Smooth muscle cell (in vitro differentiated cells): ENCODE measurements around the gene TBC1D12. TPM values are rescaled to one million over a fixed set of nuclear protein-coding genes. Genes with fewer than 3 reads are reported as not detected.

Experiments used
- DNase-seq: peaks from one replicate; lab custom pipeline; 2025; ENCODE audit not compliant: unreplicated experiment; lab: John Stamatoyannopoulos, UW
- H2AFZ ChIP-seq: fragments of 200-600 bp; sonication (generic); 2 replicates; pipeline ENCODE4 v1.6.0; 2016; ENCODE audit warnings: antibody characterized with exemption, low read depth, mild to moderate bottlenecking
- H3F3A ChIP-seq: fragments of 200-600 bp; sonication (generic); 2 replicates; pipeline ENCODE4 v1.6.0; 2017; ENCODE audit warnings: antibody characterized with exemption, low read depth
- H3K27ac ChIP-seq: fragments of 200-600 bp; sonication (generic); 2 replicates; pipeline ENCODE4 v1.5.1; 2016; ENCODE audit warnings: low read depth, mild to moderate bottlenecking
- H3K27me3 ChIP-seq: fragments of 200-600 bp; sonication (generic); 2 replicates; pipeline ENCODE4 v1.6.1; 2016; ENCODE audit warnings: low read depth, mild to moderate bottlenecking
- H3K36me3 ChIP-seq: fragments of 200-600 bp; sonication (generic); 2 replicates; pipeline ENCODE4 v1.5.1; 2016; ENCODE audit warnings: low read depth
- H3K4me1 ChIP-seq: fragments of 200-600 bp; sonication (generic); 2 replicates; pipeline ENCODE4 v1.5.1; 2016; ENCODE audit warnings: low read depth
- H3K4me2 ChIP-seq: fragments of 200-600 bp; sonication (generic); 2 replicates; pipeline ENCODE4 v1.6.0; 2016; ENCODE audit warnings: mild to moderate bottlenecking
- H3K4me3 ChIP-seq: fragments of 200-600 bp; sonication (generic); 2 replicates; pipeline ENCODE4 v1.5.1; 2016; ENCODE audit warnings: mild to moderate bottlenecking
- H3K79me2 ChIP-seq: fragments of 200-600 bp; sonication (generic); 2 replicates; pipeline ENCODE4 v1.6.0; 2016; ENCODE audit warnings: low read depth, mild to moderate bottlenecking
- H3K9ac ChIP-seq: fragments of 200-600 bp; sonication (generic); 2 replicates; pipeline ENCODE4 v1.6.0; 2016; ENCODE audit warnings: low read depth
- H3K9me3 ChIP-seq: fragments of 200-600 bp; sonication (generic); replicated peaks from 2 replicates; pipeline ENCODE4 v1.5.1; 2016; ENCODE audit warnings: low read depth
- H4K20me1 ChIP-seq: fragments of 200-600 bp; sonication (generic); 2 replicates; pipeline ENCODE4 v1.6.0; 2016; ENCODE audit warnings: low read depth
- CTCF ChIP-seq: fragments of 200-600 bp; sonication (generic); IDR thresholded peaks from 2 replicates; pipeline ENCODE4 v1.5.1; 2017; ENCODE audit warnings: borderline replicate concordance, mild to moderate bottlenecking, antibody characterized with exemption; ENCODE audit not compliant: insufficient read depth, poor library complexity, severe bottlenecking
- WGBS: methylation state at CpG from one replicate; pipeline ENCODE4 v1.1.7; 2016; ENCODE audit warnings: low lambda C conversion rate; 5-methylcytosine and 5-hydroxymethylcytosine counted together
- polyA plus RNA-seq: library from polyadenylated mRNA; unstranded; fragments of >200 nt; fragmentation: Nextera tagmentation; extraction: Ambion mirVana; gene quantifications from 2 replicates; pipeline ENCODE4 v1.2.1, GENCODE V29; 2016
- total RNA-seq: library from RNA; depleted of rRNA; stranded (reverse); fragments of >200 nt; gene quantifications from 2 replicates; pipeline ENCODE4 v1.2.3, GENCODE V29; 2014

TBC1D12 gene
- total and polyA plus RNA-seq, 2 experiments from 2014 or later: 3.8 to 9.4 TPM

- WGBS: 79% methylated on average over 3 of the region's 3 CpGs
- Histone ChIP-seq H3F3A (no peaks in the 10 kb centered on the region), H3K36me3 (no peaks in the 10 kb centered on the region), H3K4me2 (no peak overlapping the region), H3K79me2 (peaks cover 56% of the 10 kb centered on the region), H2AFZ (no peak overlapping the region), H3K27me3 (no peaks in the 10 kb centered on the region), H3K27ac (no peak overlapping the region), H3K9ac (no peak overlapping the region), H4K20me1 (peaks cover 89% of the 10 kb centered on the region), H3K4me1 (no peaks in the 10 kb centered on the region), H3K4me3 (no peak overlapping the region), H3K9me3 (no peaks in the 10 kb centered on the region)
- DNase-seq: no peak
- TF ChIP-seq CTCF: no peak
These were observed 14.6 kb downstream of the TBC1D12 start for GRCh38 chr10:94416896-94417295.

- no peak for TF ChIP-seq CTCF
- 90% methylated on average over 1 of the region's 1 CpG for WGBS
- Histone ChIP-seq H3K9me3 (no peaks in the 10 kb centered on the region), H4K20me1 (peaks cover 88% of the 10 kb centered on the region), H3K27ac (no peak overlapping the region), H3K79me2 (peaks cover 55% of the 10 kb centered on the region), H3K4me1 (no peaks in the 10 kb centered on the region), H3K36me3 (no peaks in the 10 kb centered on the region), H3K9ac (no peak overlapping the region), H2AFZ (no peak overlapping the region), H3F3A (no peaks in the 10 kb centered on the region), H3K27me3 (no peaks in the 10 kb centered on the region), H3K4me2 (no peak overlapping the region), H3K4me3 (no peak overlapping the region)
- no peak for DNase-seq
These were observed 15.0 kb downstream of the TBC1D12 start for GRCh38 chr10:94417321-94417720.

- H3K9me3 ChIP-seq: no peaks in the 10 kb centered on the region
- DNase-seq: no peak
- no peaks in the 10 kb centered on the region for H3K4me1 ChIP-seq
- H3K4me2 ChIP-seq: no peak overlapping the region
- peaks cover 55% of the 10 kb centered on the region for H3K79me2 ChIP-seq
- no peak for TF ChIP-seq CTCF
- H3K4me3 ChIP-seq: no peak overlapping the region
- H2AFZ ChIP-seq: no peak overlapping the region
- no peaks in the 10 kb centered on the region for H3F3A ChIP-seq
- H3K36me3 ChIP-seq: no peaks in the 10 kb centered on the region
- no peaks in the 10 kb centered on the region for H3K27me3 ChIP-seq
- 98% methylated on average over 5 of the region's 5 CpGs for WGBS
- peaks cover 84% of the 10 kb centered on the region for H4K20me1 ChIP-seq
- no peak overlapping the region for H3K27ac ChIP-seq
- H3K9ac ChIP-seq: no peak overlapping the region
These were observed 18.2 kb downstream of the TBC1D12 start for GRCh38 chr10:94420516-94420915.

- H3F3A ChIP-seq: no peaks in the 10 kb centered on the region
- no peak overlapping the region for H3K4me2 ChIP-seq
- DNase-seq: no peak
- H3K4me1 ChIP-seq: no peaks in the 10 kb centered on the region
- H3K9me3 ChIP-seq: no peaks in the 10 kb centered on the region
- no peaks in the 10 kb centered on the region for H3K27me3 ChIP-seq
- H3K36me3 ChIP-seq: no peaks in the 10 kb centered on the region
- H4K20me1 ChIP-seq: peaks cover 78% of the 10 kb centered on the region
- H3K79me2 ChIP-seq: peaks cover 59% of the 10 kb centered on the region
- 87% methylated on average over 1 of the region's 1 CpG for WGBS
- no peak overlapping the region for H3K27ac ChIP-seq
- H3K4me3 ChIP-seq: no peak overlapping the region
- H3K9ac ChIP-seq: no peak overlapping the region
- no peak overlapping the region for H2AFZ ChIP-seq
- no peak for TF ChIP-seq CTCF
These were observed 18.7 kb downstream of the TBC1D12 start for GRCh38 chr10:94420998-94421528.
